VCaP (cell line): ENCODE measurements around the gene MYH9.

Source experiments
- H3K27ac ChIP-seq: fragments of 450-650 bp; 2 replicates; pipeline ENCODE4 v1.5.1; 2017
- CTCF ChIP-seq: fragments of 450-650 bp; conservative IDR thresholded peaks from 2 replicates; pipeline ENCODE4 v1.5.1; 2017; ENCODE audit warnings: mild to moderate bottlenecking, moderate library complexity

MYH9 gene

GRCh38 chr22:36365020-36365411, 22.8 kb downstream of the MYH9 start:
- no peak for TF ChIP-seq CTCF
- H3K27ac ChIP-seq, result 0 out of 2 replicates have a peak overlapping the region, but pooled peaks have one; percentile 14

DNA sequence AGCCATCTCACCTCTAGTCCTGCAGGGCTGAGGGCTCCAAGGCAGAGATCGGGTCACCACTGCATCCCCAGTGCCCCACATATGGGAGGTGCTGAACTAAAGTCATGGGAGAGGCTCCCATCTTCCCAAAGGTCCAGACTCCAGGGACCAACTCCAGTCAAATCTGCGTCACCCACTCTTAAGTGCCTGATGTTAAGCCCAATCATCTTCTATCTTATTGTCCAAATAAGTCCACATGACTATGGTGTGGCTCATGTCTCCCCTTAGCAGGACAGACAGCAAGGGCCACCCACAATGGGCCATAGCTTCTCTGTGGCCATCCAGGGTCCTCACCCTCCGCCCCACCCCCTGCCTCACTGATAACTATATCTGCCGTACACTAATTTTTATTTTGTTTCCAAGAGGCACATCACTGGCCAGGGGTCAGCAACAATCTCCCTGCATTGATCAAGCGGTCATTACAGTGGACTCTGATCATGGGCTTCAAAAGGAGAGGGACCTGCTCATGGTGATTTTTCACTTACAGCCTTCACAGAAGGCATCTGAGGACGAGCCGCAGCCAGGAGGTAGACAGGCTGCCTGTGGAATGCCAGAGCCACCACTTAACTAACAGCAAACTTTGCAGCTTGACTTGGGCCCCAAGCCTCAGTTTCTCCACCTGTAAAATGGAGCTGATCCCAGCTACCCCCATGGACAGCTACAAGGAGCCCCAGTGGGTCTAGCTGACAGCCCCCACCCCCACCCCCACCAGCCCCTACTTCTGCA, 23.3 kb downstream of the MYH9 start:
- TF ChIP-seq CTCF, result no peak
- peak overlapping the region; percentile 81 for H3K27ac ChIP-seq

DNA sequence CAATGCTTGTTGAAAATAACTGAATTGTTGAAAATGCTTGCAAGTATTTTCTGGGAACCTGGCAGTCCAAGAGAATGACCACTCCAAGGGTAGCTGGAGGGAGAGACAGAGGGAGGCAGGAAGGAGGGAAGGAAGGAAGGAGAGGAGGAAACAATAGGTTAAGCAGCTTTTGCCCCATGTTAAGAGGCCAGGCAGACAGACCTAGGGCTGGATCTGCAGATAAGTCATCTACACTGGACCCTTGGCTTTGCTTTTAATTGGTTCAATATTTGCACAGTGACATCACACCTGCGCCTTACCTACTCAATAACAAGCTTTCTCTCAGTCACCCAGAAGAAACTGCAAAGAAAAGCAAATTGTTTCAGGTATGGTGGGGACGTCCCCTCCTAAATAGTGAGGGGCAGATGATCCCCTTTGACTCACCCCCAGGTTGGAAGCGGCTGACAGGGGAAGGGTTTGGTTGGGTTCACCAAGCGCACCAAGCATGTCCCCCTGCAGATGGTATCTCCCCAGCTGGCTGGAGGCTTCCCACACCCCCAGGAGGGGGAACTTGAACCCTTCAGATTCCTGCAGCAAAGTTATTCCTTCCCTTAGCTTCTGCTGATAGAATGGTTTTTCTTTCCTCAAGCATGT, 24.3 kb downstream of the MYH9 start:
- TF ChIP-seq CTCF, result no peak
- peak overlapping the region; percentile 81 for H3K27ac ChIP-seq

GRCh38 chr22:36362932-36363331, 24.8 kb downstream of the MYH9 start:
- peak overlapping the region; percentile 81 for H3K27ac ChIP-seq
- TF ChIP-seq CTCF, result no peak

GRCh38 chr22:36362075-36362474, 25.7 kb downstream of the MYH9 start:
- peak overlapping the region; percentile 81 for H3K27ac ChIP-seq

GRCh38 chr22:36360871-36361383, 26.8 kb downstream of the MYH9 start:
- TF ChIP-seq CTCF, result no peak
- H3K27ac ChIP-seq, result peak overlapping the region; percentile 43; the same call in 1 of the 2 replicates

More at GRCh38 chr22:36362075-36362474, 25.7 kb downstream of the MYH9 start:
- no peak for TF ChIP-seq CTCF

DNA sequence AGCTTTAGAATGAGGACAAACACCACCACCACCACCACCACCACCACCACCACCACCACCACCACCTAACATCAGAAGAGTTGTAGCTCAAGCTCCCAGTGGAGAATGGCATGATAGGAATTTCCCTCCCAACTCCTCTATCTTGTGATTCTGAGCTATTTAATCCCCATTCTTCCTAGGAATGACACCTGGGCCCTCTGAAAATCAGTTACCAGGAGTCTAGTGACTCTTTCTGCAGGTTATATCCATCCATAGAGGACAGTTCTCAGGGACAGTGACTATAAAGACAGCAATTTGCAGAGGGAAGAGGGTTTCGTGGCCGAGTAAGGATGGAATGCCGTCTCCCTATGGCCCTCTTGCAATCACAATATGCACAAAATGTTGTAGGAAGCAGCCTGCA, 27.8 kb downstream of the MYH9 start:
- TF ChIP-seq CTCF, result no peak
- H3K27ac ChIP-seq, result no peak overlapping the region
